ENCODE measurements around the gene DIABLO.
"Not testable (repeated sequence)": the region's sequence is repeated elsewhere in the genome, so short reads cannot be mapped to it uniquely, and the experiment has no call there.

GRCh38 chr12:122260735-122261134, 34.9 kb upstream of the DIABLO start:
- TF ChIP-seq EZH2phosphoT487, CTCF (IDR thresholded peaks at IDR 0.05; ENCODE audit: low read length): not testable (repeated sequence)

Measured in MM.1S (cell line).